ENCODE data around the gene SMCO4. TPM values are rescaled to one million over a fixed set of nuclear protein-coding genes. Genes with fewer than 3 reads are reported as not detected.

Gene SMCO4
- total RNA-seq, 1 donor from 2014 or later, result 24.0 TPM

DNA sequence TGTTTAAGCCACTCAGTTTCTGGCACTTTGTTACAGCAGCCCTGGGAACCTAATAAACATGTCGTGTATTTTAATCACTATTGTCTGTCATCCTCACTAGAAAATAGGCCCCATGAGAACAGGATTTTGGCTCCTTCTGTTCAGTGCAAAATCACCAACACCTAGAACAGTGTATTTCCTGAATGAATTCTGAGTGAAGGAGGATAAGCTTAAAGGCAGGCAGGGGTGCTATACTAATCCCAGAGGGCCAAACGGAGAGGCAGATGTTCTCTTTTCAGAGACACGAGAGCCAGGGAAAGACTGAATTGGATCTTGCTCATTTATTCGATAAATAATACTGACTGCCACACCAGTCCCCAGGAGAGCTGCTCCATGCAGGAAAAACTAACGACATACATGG lies 10.4 kb downstream of the SMCO4 start:
- DNase-seq (ENCODE audit: low spot score), result no peak
- Mint-ChIP-seq H3K36me3 (ENCODE audit: low read depth) (peaks cover 3% of the 10 kb centered on the region), H3K4me3 (ENCODE audit: unreplicated experiment) (no peak overlapping the region), H3K9me3 (ENCODE audit: low read depth) (no peaks in the 10 kb centered on the region), H3K27me3 (ENCODE audit: low read depth) (no peaks in the 10 kb centered on the region), H3K4me1 (ENCODE audit: low read depth) (peaks cover 59% of the 10 kb centered on the region), H3K27ac (ENCODE audit: unreplicated experiment) (no peak overlapping the region)
- TF ChIP-seq, protein P1, sequence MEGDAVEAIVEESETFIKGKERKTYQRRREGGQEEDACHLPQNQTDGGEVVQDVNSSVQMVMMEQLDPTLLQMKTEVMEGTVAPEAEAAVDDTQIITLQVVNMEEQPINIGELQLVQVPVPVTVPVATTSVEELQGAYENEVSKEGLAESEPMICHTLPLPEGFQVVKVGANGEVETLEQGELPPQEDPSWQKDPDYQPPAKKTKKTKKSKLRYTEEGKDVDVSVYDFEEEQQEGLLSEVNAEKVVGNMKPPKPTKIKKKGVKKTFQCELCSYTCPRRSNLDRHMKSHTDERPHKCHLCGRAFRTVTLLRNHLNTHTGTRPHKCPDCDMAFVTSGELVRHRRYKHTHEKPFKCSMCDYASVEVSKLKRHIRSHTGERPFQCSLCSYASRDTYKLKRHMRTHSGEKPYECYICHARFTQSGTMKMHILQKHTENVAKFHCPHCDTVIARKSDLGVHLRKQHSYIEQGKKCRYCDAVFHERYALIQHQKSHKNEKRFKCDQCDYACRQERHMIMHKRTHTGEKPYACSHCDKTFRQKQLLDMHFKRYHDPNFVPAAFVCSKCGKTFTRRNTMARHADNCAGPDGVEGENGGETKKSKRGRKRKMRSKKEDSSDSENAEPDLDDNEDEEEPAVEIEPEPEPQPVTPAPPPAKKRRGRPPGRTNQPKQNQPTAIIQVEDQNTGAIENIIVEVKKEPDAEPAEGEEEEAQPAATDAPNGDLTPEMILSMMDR (IDR thresholded peaks at IDR 0.05), result no peak

DNA sequence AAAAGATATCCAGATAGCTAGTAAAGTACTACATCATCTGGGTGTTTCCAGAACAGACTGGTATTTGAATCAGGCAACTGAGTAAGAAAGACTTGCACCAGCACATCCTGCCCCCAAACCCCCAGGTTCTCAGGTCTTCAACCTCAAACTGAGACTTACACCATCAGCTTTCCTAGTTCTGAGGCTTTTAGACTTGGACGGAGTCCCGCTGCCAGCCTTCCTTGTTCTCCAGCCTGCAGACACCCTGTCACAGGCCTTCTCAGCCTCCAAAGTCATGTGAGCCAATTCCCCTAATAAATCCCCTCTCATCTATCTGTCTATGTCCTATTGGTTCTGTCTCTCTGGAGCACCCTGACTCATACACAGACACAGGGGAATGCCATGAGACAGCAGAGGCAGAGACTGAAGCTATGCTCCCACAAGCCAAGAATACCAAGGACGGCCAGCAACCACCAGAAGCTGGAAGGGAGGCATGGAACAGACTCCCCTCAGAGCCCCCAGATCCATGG lies 10.9 kb downstream of the SMCO4 start:
- DNase-seq (ENCODE audit: low spot score), result no peak
- TF ChIP-seq, protein P1 (IDR thresholded peaks at IDR 0.05), result no peak
- no peaks in the 10 kb centered on the region for H3K9me3 Mint-ChIP-seq (ENCODE audit: low read depth)
- peak overlapping the region; percentile 36 for H3K27ac Mint-ChIP-seq (ENCODE audit: unreplicated experiment)
- H3K27me3 Mint-ChIP-seq (ENCODE audit: low read depth), result no peaks in the 10 kb centered on the region
- no peak overlapping the region for H3K4me3 Mint-ChIP-seq (ENCODE audit: unreplicated experiment)
- H3K4me1 Mint-ChIP-seq (ENCODE audit: low read depth), result peaks cover 54% of the 10 kb centered on the region
- peaks cover 3% of the 10 kb centered on the region for H3K36me3 Mint-ChIP-seq (ENCODE audit: low read depth)

DNA sequence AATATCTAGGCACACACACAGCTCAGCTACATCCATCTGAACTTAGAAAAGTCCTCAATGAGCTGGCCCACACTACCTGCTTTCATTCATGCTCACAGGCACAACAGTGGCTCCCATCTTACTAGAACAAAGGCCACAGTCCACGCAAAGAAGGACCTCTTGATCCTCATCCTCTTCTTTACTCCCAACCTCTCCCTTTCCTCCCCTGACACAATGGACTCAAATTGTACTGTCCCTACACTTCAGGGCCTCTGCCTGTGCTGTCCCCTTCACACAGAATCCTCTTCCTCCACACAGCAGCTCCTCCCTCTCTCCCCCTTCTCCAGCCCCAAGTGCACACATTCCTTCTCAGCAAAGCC lies 12.7 kb downstream of the SMCO4 start:
- Mint-ChIP-seq H3K36me3 (ENCODE audit: low read depth) (peaks cover 3% of the 10 kb centered on the region), H3K27ac (ENCODE audit: unreplicated experiment) (peak overlapping the region; percentile 88), H3K9me3 (ENCODE audit: low read depth) (no peaks in the 10 kb centered on the region), H3K27me3 (ENCODE audit: low read depth) (no peaks in the 10 kb centered on the region), H3K4me1 (ENCODE audit: low read depth) (peaks cover 58% of the 10 kb centered on the region), H3K4me3 (ENCODE audit: unreplicated experiment) (no peak overlapping the region)
- DNase-seq (ENCODE audit: low spot score), result no peak
- TF ChIP-seq, protein P1 (IDR thresholded peaks at IDR 0.05), result no peak

DNA sequence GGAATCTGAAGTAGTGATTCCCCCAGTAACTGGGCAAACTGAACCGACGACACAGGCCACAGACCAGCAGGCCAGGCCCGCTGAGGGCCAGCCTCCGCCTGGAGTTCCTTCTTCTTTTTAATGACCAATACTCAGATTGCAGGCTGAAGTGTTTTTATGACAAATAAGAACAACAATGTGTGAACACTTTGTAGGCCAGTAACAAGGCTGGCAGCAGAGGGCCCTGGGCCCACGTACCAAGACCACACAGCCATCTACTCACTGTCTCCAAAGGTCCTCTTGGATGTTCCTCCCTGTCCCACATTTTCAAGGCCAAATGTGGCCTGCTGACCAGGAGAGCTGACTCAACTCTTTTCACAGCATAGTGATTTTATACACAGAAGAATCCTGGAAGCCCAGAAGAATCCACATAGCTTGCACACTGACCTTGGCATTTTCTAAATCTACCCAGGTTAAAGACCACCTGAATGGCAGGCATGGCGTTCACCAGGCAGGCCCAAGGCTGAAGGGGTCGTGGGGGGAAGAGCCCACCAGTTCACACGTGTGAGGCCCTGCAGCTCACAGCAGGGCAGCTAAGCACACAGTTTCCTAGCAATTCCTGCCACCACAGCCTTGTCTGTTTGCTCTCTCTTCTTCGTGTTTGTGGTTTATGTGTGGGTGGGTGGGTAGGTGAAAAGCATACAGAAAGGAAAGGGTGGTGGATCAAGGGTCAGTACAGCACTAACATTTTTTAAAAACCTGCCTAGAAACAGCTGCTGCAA lies 13.3 kb downstream of the SMCO4 start:
- H3K4me3 Mint-ChIP-seq (ENCODE audit: unreplicated experiment), result no peak overlapping the region
- peaks cover 62% of the 10 kb centered on the region for H3K4me1 Mint-ChIP-seq (ENCODE audit: low read depth)
- H3K9me3 Mint-ChIP-seq (ENCODE audit: low read depth), result no peaks in the 10 kb centered on the region
- H3K27ac Mint-ChIP-seq (ENCODE audit: unreplicated experiment), result peak overlapping the region; percentile 88
- peaks cover under 1% of the 10 kb centered on the region for H3K36me3 Mint-ChIP-seq (ENCODE audit: low read depth)
- TF ChIP-seq, protein P1 (IDR thresholded peaks at IDR 0.05), result no peak
- no peak for DNase-seq (ENCODE audit: low spot score)
- H3K27me3 Mint-ChIP-seq (ENCODE audit: low read depth), result no peaks in the 10 kb centered on the region

DNA sequence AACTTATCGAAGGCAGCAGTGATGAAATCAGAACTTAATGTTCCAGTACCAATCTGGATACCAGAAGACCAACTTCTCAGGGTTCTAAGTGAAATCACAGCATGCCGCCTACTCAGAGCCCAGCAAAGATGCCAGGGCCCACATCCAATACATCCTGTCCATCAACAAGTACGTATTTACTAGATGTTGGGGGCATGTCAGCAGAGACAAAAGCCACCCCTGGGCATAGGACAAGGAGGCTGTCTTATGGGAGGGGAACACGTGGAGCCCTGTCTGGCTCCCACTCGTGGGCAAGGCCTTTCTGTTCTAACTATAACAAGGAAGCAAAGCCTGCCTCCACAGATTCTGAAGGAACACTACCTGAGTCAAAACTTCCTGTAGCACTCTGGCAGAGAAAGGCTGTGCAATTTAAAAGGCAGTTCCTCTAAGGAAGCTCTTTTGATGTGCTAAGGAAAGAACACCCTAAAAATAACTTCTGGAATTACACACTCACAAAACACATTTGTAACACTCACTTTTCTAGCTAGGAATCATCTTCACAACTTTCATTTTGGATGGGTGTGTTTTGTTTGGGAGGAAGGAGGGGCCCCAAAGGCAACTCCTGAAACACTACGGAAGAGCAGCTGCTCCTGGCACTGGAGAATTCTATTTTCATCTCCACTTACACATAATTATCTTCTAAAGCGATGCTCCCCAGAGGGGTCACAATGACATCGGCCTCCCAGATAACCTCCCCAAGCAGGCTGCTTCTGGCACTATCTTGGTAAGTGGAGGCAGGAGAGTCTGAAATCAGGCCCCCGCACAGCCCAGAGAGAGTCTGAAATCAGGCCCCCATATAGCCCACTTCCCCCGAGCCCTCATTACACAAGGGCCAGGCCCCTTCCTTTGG lies 14.2 kb downstream of the SMCO4 start:
- Mint-ChIP-seq H3K27me3 (ENCODE audit: low read depth) (no peaks in the 10 kb centered on the region), H3K27ac (ENCODE audit: unreplicated experiment) (peak overlapping the region; percentile 88), H3K36me3 (ENCODE audit: low read depth) (no peaks in the 10 kb centered on the region), H3K9me3 (ENCODE audit: low read depth) (no peaks in the 10 kb centered on the region), H3K4me1 (ENCODE audit: low read depth) (peaks cover 71% of the 10 kb centered on the region), H3K4me3 (ENCODE audit: unreplicated experiment) (no peak overlapping the region)
- no peak for DNase-seq (ENCODE audit: low spot score)
- TF ChIP-seq, protein P1 (IDR thresholded peaks at IDR 0.05), result no peak

Measured in chondrocyte (in vitro differentiated cells).